ENCODE results near the gene C1QTNF8. TPM values are rescaled to one million over a fixed set of nuclear protein-coding genes. Genes with fewer than 3 reads are reported as not detected.

C1QTNF8 gene
- total RNA-seq, 1 donor from 2014 or later: not detected

- intact Hi-C loops (cut with micrococcal nuclease): no loop called here
These were observed 32.3 kb downstream of the C1QTNF8 start for GRCh38 chr16:1063728-1064127.

- intact Hi-C loops (cut with micrococcal nuclease): no loop called here
These were observed 33.1 kb downstream of the C1QTNF8 start for GRCh38 chr16:1062895-1063294.

- intact Hi-C loops (cut with micrococcal nuclease): no loop called here
These were observed 34.1 kb downstream of the C1QTNF8 start for GRCh38 chr16:1061769-1062505.

GRCh38 chr16:1060416-1061340, 35.4 kb downstream of the C1QTNF8 start:
- intact Hi-C loops (cut with micrococcal nuclease): no loop called here

- intact Hi-C loops (cut with micrococcal nuclease): loop anchor here (5.0 kb wide), 1 partner anchor 347 kb away; no protein-coding TSS in a partner anchor
These were observed 36.7 kb downstream of the C1QTNF8 start for GRCh38 chr16:1059310-1059709.

GRCh38 chr16:1058216-1058615, 37.8 kb downstream of the C1QTNF8 start:
- intact Hi-C loops (cut with micrococcal nuclease): loop anchor here (5.0 kb wide), 1 partner anchor 346 kb away; no protein-coding TSS in a partner anchor

GRCh38 chr16:1057252-1057932, 38.7 kb downstream of the C1QTNF8 start:
- intact Hi-C loops (cut with micrococcal nuclease): loop anchor here (5.0 kb wide), 1 partner anchor 345 kb away; no protein-coding TSS in a partner anchor

- intact Hi-C loops (cut with micrococcal nuclease): loop anchor here (5.0 kb wide), 1 partner anchor 344 kb away; no protein-coding TSS in a partner anchor
These were observed 39.8 kb downstream of the C1QTNF8 start for GRCh38 chr16:1056196-1056595.

- intact Hi-C loops (cut with micrococcal nuclease): loop anchor here (1.0 to 5.0 kb wide), 2 partner anchors 241 to 343 kb away; no protein-coding TSS in a partner anchor
These were observed 40.5 kb downstream of the C1QTNF8 start for GRCh38 chr16:1055557-1055924.

- intact Hi-C loops (cut with micrococcal nuclease): loop anchor here (1.0 to 5.0 kb wide), 2 partner anchors 241 to 343 kb away; no protein-coding TSS in a partner anchor
These were observed 41.1 kb downstream of the C1QTNF8 start for GRCh38 chr16:1054660-1055556.

GRCh38 chr16:1053700-1054368, 42.2 kb downstream of the C1QTNF8 start:
- intact Hi-C loops (cut with micrococcal nuclease): no loop called here

- intact Hi-C loops (cut with micrococcal nuclease): no loop called here
These were observed 42.9 kb downstream of the C1QTNF8 start for GRCh38 chr16:1053121-1053521.

GRCh38 chr16:1052721-1053120, 43.3 kb downstream of the C1QTNF8 start:
- intact Hi-C loops (cut with micrococcal nuclease): no loop called here

GRCh38 chr16:1051446-1051845, 44.6 kb downstream of the C1QTNF8 start:
- intact Hi-C loops (cut with micrococcal nuclease): no loop called here

GRCh38 chr16:1050921-1051320, 45.1 kb downstream of the C1QTNF8 start:
- intact Hi-C loops (cut with micrococcal nuclease): no loop called here

- intact Hi-C loops (cut with micrococcal nuclease): no loop called here
These were observed 45.5 kb downstream of the C1QTNF8 start for GRCh38 chr16:1050516-1050915.

GRCh38 chr16:1049976-1050247, 46.1 kb downstream of the C1QTNF8 start:
- intact Hi-C loops (cut with micrococcal nuclease): no loop called here

- intact Hi-C loops (cut with micrococcal nuclease): no loop called here
These were observed 46.7 kb downstream of the C1QTNF8 start for GRCh38 chr16:1049113-1049975.

Data from T-helper 1 cell treated with Interleukin-12 subunit alpha and Interleukin-12 subunit beta and Interleukin-4 antibody, amounts not matched to agents 30 ng/mL and 1 ng/mL, for 36 hours (primary cell).